HG02678 (cell line): ENCODE measurements around the gene TOP2A.

Experiments used
- ATAC-seq: cut with Tn5 transposase; IDR thresholded peaks from one replicate; pipeline ENCODE4 v1.9.1; 2021; ENCODE audit warnings: mild to moderate bottlenecking, moderate library complexity; ENCODE audit not compliant: unreplicated experiment

TOP2A gene

GRCh38 chr17:40348562-40349476, 68.9 kb downstream of the TOP2A start:
- ATAC-seq, result no peak

GRCh38 chr17:40348136-40348504, 69.6 kb downstream of the TOP2A start:
- ATAC-seq, result no peak

- no peak for ATAC-seq
Observed at GRCh38 chr17:40347319-40348135, 70.2 kb downstream of the TOP2A start.

- no peak for ATAC-seq
Observed at GRCh38 chr17:40346765-40347158, 70.9 kb downstream of the TOP2A start.

- ATAC-seq, result no peak
Observed at GRCh38 chr17:40345994-40346764, 71.5 kb downstream of the TOP2A start.

- no peak for ATAC-seq
Observed at GRCh38 chr17:40345161-40345993, 72.3 kb downstream of the TOP2A start.

- ATAC-seq, result no peak
Observed at GRCh38 chr17:40344421-40345160, 73.1 kb downstream of the TOP2A start.

GRCh38 chr17:40343219-40344119, 74.2 kb downstream of the TOP2A start:
- ATAC-seq, result no peak

GRCh38 chr17:40342504-40343218, 75.0 kb downstream of the TOP2A start:
- ATAC-seq, result no peak

GRCh38 chr17:40341808-40342503, 75.7 kb downstream of the TOP2A start:
- ATAC-seq, result no peak

- peak; percentile 69 for ATAC-seq
Observed at GRCh38 chr17:40340880-40341807, 76.6 kb downstream of the TOP2A start.

- no peak for ATAC-seq
Observed at GRCh38 chr17:40340327-40340726, 77.4 kb downstream of the TOP2A start.

GRCh38 chr17:40338941-40339649, 78.6 kb downstream of the TOP2A start:
- no peak for ATAC-seq
